Liver (tissue), 9 donors: ENCODE measurements around the gene LMAN2. TPM values are rescaled to one million over a fixed set of nuclear protein-coding genes. Genes with fewer than 3 reads are reported as not detected.
A peak's percentile ranks its signal among the peaks of the same experiment; 100 is the strongest.

Source experiments
- DNase-seq: peaks from one replicate; pipeline ENCODE4 v3.0.0-alpha.2; 2017; ENCODE audit warnings: low spot score
- H3K27ac ChIP-seq, 2 donors: one replicate each; pipeline ENCODE4 v1.7.0; 2013; ENCODE audit warnings: inconsistent platforms in 2 of 2, low read length in 2 of 2, control low read depth in 1 of 2, low read depth in 1 of 2, mild to moderate bottlenecking in 1 of 2
- H3K27me3 ChIP-seq, 4 donors: one replicate each; pipeline versions ENCODE4 v1.6.1 to v1.7.0; 2013; ENCODE audit warnings: low read length in 3 of 4, inconsistent platforms in 1 of 4, mild to moderate bottlenecking in 1 of 4, moderate library complexity in 1 of 4; ENCODE audit not compliant: control insufficient read depth in 4 of 4, insufficient read depth in 4 of 4
- H3K36me3 ChIP-seq, 4 donors: one replicate each; pipeline versions ENCODE4 v1.6.1 to v1.7.0; 2013; ENCODE audit warnings: low read length in 3 of 4, mild to moderate bottlenecking in 3 of 4, low read depth in 1 of 4, moderate library complexity in 1 of 4; ENCODE audit not compliant: control insufficient read depth in 4 of 4, insufficient read depth in 3 of 4
- H3K4me1 ChIP-seq, 4 donors: one replicate each; pipeline versions ENCODE4 v1.6.1 to v1.7.0; 2013; ENCODE audit warnings: low read length in 3 of 4, mild to moderate bottlenecking in 3 of 4, moderate library complexity in 1 of 4; ENCODE audit not compliant: control insufficient read depth in 4 of 4, insufficient read depth in 4 of 4
- H3K4me3 ChIP-seq, 3 donors: one replicate each; pipeline versions ENCODE4 v1.6.1 to v1.7.0; 2013; ENCODE audit warnings: low read length in 3 of 3, control low read depth in 1 of 3, low read depth in 1 of 3, mild to moderate bottlenecking in 1 of 3
- H3K9ac ChIP-seq, 2 donors: one replicate each; pipeline ENCODE4 v1.7.0; 2013; ENCODE audit warnings: low read length in 2 of 2, mild to moderate bottlenecking in 2 of 2, moderate library complexity in 2 of 2, control low read depth in 1 of 2, low read depth in 1 of 2
- H3K9me3 ChIP-seq, 4 donors: one replicate each; pipeline versions ENCODE4 v1.6.1 to v1.7.0; 2013; ENCODE audit warnings: low read length in 3 of 4; ENCODE audit not compliant: control insufficient read depth in 4 of 4
- CTCF ChIP-seq: fragments of 150-350 bp; IDR thresholded peaks from 2 replicates; pipeline ENCODE4 v1.5.1; 2017; ENCODE audit warnings: improper control_type of control experiment, low read depth, low read length; ENCODE audit not compliant: missing input control
- EGR1 ChIP-seq, 2 donors: IDR thresholded peaks; 2 replicates each; pipeline ENCODE4 v1.6.1; 2016 to 2018; ENCODE audit warnings: antibody characterized with exemption in 2 of 2, low read depth in 2 of 2
- FOXA1 ChIP-seq: IDR thresholded peaks from 2 replicates; pipeline ENCODE4 v1.6.1; 2016; ENCODE audit warnings: antibody characterized with exemption
- FOXA2 ChIP-seq: IDR thresholded peaks from 2 replicates; pipeline ENCODE4 v1.6.1; 2016; ENCODE audit warnings: antibody characterized with exemption
- GABPA ChIP-seq, 2 donors: IDR thresholded peaks in 1 of 2; conservative IDR thresholded peaks in 1 of 2; 2 replicates each; pipeline ENCODE4 v1.6.1; 2016; ENCODE audit warnings: antibody characterized with exemption in 2 of 2, mild to moderate bottlenecking in 1 of 2, moderate library complexity in 1 of 2
- HNF4A ChIP-seq, 2 donors: conservative IDR thresholded peaks; 2 replicates each; pipeline ENCODE4 v1.6.1; 2016; ENCODE audit warnings: antibody characterized with exemption in 2 of 2, mild to moderate bottlenecking in 2 of 2
- HNF4G ChIP-seq: IDR thresholded peaks from 2 replicates; pipeline ENCODE4 v1.6.1; 2016; ENCODE audit warnings: antibody characterized with exemption
- JUND ChIP-seq, 2 donors: IDR thresholded peaks; 2 replicates each; pipeline ENCODE4 v1.6.1; 2016; ENCODE audit warnings: antibody characterized with exemption in 2 of 2
- NR2F2 ChIP-seq: IDR thresholded peaks from 2 replicates; pipeline ENCODE4 v1.6.1; 2016; ENCODE audit warnings: antibody characterized with exemption
- RAD21 ChIP-seq, 2 donors: IDR thresholded peaks; 2 replicates each; pipeline ENCODE4 v1.6.1; 2016; ENCODE audit warnings: antibody characterized with exemption in 2 of 2, mild to moderate bottlenecking in 2 of 2
- REST ChIP-seq: IDR thresholded peaks from 2 replicates; pipeline ENCODE4 v1.6.1; 2016; ENCODE audit warnings: antibody characterized with exemption, mild to moderate bottlenecking
- RXRA ChIP-seq, 2 donors: IDR thresholded peaks; 2 replicates each; pipeline ENCODE4 v1.6.1; 2017 to 2018; ENCODE audit warnings: antibody characterized with exemption in 2 of 2, mild to moderate bottlenecking in 1 of 2
- SP1 ChIP-seq: IDR thresholded peaks from 2 replicates; pipeline ENCODE4 v1.6.1; 2018; ENCODE audit warnings: antibody characterized with exemption, mild to moderate bottlenecking
- TAF1 ChIP-seq: conservative IDR thresholded peaks from 2 replicates; pipeline ENCODE4 v1.6.1; 2016; ENCODE audit warnings: antibody characterized with exemption, mild to moderate bottlenecking
- YY1 ChIP-seq: IDR thresholded peaks from 2 replicates; pipeline ENCODE4 v1.6.1; 2016; ENCODE audit warnings: antibody characterized with exemption, mild to moderate bottlenecking
- ZBTB33 ChIP-seq: IDR thresholded peaks from 2 replicates; pipeline ENCODE4 v1.6.1; 2016; ENCODE audit warnings: antibody characterized with exemption
- WGBS: extraction: QIAGEN DNeasy Blood & Tissue Kit; methylation state at CpG from one replicate; pipeline ENCODE4 v1.1.7; 2013; 5-methylcytosine and 5-hydroxymethylcytosine counted together
- polyA plus RNA-seq, 2 donors: library from polyadenylated mRNA; stranded (reverse) in 1 of 2; unstranded in 1 of 2; fragments of 200-250 nt in 1 of 2; fragments of >200 nt in 1 of 2; fragmentation: Nextera tagmentation in 1 of 2; extraction: Ambion mirVana in 1 of 2; gene quantifications; one replicate each; pipeline versions ENCODE4 v1.2.1 to v1.2.3, GENCODE V29; 2013 to 2015
- total RNA-seq, 2 donors: library from RNA; depleted of rRNA; stranded (reverse); fragments of >200 nt; gene quantifications; one replicate each; pipeline ENCODE4 v1.2.3, GENCODE V29; 2014
- TF ChIP-seq, protein P1 (sequence below): IDR thresholded peaks from 2 replicates; pipeline ENCODE4 v1.6.1; 2016; ENCODE audit warnings: antibody characterized with exemption
- TF ChIP-seq, protein P2 (sequence below): IDR thresholded peaks from 2 replicates; pipeline ENCODE4 v1.6.1; 2016; ENCODE audit warnings: antibody characterized with exemption
- donor health status: healthy.
- donor health status: healthy.
- donor health status: healthy.
- donor health status: healthy.
- donor health status: healthy.

LMAN2 gene
- total and polyA plus RNA-seq, 4 donors, result 243 to 478 (median 364) TPM

GRCh38 chr5:177359860-177360259 is 8.4 kb upstream of the LMAN2 start (continued):
- TF ChIP-seq REST, result no peak
- no peak for TF ChIP-seq NR2F2

- Histone ChIP-seq H3K36me3 (no peaks in the 10 kb centered on the region), H3K4me3 (peak overlapping the region in 1 of 3 donors; percentile 81), H3K4me1 (peaks cover 22 to 81% (median 68%) of the 10 kb centered on the region in 4 donors), H3K27me3 (no peaks in the 10 kb centered on the region), H3K27ac (peak overlapping the region in 1 of 2 donors; percentile 92), H3K9me3 (no peaks in the 10 kb centered on the region), H3K9ac (no peak overlapping the region)
- peak in 1 of 2 donors; percentile 15 for TF ChIP-seq RXRA (IDR thresholded peaks at IDR 0.05)
- no peak for TF ChIP-seq FOXA1
- no peak for TF ChIP-seq EGR1 (IDR thresholded peaks at IDR 0.05; ENCODE audit: low read depth in 2 of 2)
- 50% methylated on average over 6 of the region's 6 CpGs for WGBS
- peak; percentile 27 for DNase-seq
Measured at GRCh38 chr5:177359451-177359851, 8.0 kb upstream of the LMAN2 start.

DNA sequence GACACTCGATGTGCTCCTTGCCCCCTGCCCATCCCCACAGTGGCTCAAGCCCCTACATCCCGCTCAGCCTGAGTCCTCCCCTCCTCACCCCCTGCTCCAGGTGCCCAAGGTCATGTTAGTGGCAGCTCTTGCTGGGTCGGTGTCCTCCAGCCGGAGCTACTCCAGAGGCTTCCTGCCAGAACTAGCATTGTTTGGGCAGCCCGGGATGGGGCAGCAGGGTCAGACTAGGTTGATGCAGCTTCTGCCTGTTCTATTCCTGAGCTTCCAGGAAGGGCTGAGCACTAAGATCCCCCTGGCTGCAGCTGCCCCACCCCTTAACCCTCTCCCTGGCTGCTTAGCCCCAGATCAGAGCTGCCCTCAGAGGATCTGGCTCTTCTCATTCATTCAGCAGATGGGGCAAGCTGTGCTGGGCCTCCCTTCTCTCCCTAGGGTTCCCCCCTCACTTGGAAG is 6.9 kb upstream of the LMAN2 start:
- Histone ChIP-seq H3K9ac (peak overlapping the region; percentile 32 to 48), H3K4me1 (peaks cover 24 to 81% (median 67%) of the 10 kb centered on the region in 4 donors), H3K36me3 (no peaks in the 10 kb centered on the region), H3K27ac (peak overlapping the region; percentile 77 to 92), H3K9me3 (no peaks in the 10 kb centered on the region), H3K27me3 (no peaks in the 10 kb centered on the region), H3K4me3 (peak overlapping the region; percentile 56 to 81 (median 59))
- no peak for DNase-seq
- TF ChIP-seq REST (peak; percentile 61), RAD21 (IDR thresholded peaks at IDR 0.05) (peak; percentile 18 to 37), NR2F2 (no peak), HNF4A (conservative IDR thresholded peaks at IDR 0.05) (peak; percentile 67 to 71), ZBTB33 (no peak), JUND (IDR thresholded peaks at IDR 0.05) (peak in 1 of 2 donors; percentile 16), TAF1 (no peak), GABPA (IDR thresholded peaks at IDR 0.05 in 1 of 2, conservative IDR thresholded peaks at IDR 0.05 in 1 of 2) (no peak), RXRA (IDR thresholded peaks at IDR 0.05) (peak; percentile 86 to 93), FOXA1 (no peak), EGR1 (IDR thresholded peaks at IDR 0.05; ENCODE audit: low read depth in 2 of 2) (no peak), YY1 (peak; percentile 62), CTCF (no peak), FOXA2 (no peak), SP1 (peak; percentile 74), HNF4G (no peak)
- TF ChIP-seq, protein P1, sequence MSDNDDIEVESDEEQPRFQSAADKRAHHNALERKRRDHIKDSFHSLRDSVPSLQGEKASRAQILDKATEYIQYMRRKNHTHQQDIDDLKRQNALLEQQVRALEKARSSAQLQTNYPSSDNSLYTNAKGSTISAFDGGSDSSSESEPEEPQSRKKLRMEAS, result peak; percentile 63
- TF ChIP-seq, protein P2, sequence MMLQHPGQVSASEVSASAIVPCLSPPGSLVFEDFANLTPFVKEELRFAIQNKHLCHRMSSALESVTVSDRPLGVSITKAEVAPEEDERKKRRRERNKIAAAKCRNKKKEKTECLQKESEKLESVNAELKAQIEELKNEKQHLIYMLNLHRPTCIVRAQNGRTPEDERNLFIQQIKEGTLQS, result no peak
- 10% methylated on average over 5 of the region's 5 CpGs for WGBS
